ENCODE data around the gene TREX2.

TREX2 gene, protein sequence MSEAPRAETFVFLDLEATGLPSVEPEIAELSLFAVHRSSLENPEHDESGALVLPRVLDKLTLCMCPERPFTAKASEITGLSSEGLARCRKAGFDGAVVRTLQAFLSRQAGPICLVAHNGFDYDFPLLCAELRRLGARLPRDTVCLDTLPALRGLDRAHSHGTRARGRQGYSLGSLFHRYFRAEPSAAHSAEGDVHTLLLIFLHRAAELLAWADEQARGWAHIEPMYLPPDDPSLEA

DNA sequence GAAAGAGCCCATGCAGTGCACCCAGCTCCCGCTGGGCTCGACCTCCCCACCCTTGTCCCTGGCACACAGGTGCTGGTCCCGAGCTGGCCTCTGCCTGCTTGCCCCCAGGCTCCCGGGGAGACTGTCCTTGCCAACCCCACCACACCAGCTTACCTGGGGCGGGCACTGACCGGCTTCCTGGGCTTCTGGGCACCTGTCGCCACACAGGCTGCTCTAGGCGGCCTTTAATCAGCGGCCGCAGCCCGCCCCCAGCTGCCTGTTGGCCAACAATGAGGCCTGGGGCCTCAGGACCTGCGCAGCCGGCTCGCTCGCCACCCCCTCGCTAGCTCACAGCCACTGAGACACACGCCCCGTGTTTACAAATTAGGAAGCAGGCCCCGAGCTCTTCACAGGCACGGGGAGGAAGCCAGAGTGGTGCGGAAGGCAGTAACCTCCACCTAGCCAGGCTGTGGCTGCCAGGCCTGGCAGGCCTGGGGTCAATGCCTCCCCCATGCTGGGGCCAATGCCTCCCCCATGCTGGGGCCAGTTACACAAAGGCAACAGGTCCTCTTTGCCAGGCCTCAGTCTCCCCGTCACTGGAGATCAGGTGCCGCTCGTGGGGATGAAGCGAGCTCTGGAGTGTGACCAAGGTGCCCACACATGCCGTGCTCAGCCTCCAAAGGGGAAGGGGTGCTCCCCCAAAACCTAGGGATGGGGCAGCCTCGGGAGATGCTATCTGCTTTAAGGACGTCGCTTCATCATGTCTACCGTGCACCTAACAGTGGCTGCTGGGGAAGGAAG lies at the start of gene TREX2:
Gene TREX2 (minus strand): TSS at position 201 of the 780 bp plus-strand sequence. CDS start 626 bp downstream, outside the sequence.
- DNase-seq, result no peak

DNA sequence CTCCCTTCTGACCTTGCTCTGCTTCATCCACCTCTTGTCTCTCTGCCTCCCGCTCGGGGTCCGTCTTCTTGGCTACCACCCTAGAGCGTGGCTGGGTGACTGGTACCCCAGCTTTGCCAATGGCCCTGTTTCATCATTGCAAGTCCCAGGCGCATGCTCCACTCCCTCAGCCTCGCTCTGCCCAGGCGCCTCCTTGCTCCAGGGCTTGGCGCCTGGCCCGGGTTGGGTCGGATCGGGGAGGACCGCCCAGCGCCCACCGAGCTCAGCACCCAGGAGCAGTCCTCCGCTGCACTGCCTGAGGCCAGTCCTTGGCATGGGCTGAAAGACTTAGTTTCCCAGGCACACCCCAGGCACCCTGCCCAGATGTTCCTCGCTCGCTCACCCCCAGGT lies 49.5 kb upstream of the TREX2 start:
- DNase-seq, result no peak

DNA sequence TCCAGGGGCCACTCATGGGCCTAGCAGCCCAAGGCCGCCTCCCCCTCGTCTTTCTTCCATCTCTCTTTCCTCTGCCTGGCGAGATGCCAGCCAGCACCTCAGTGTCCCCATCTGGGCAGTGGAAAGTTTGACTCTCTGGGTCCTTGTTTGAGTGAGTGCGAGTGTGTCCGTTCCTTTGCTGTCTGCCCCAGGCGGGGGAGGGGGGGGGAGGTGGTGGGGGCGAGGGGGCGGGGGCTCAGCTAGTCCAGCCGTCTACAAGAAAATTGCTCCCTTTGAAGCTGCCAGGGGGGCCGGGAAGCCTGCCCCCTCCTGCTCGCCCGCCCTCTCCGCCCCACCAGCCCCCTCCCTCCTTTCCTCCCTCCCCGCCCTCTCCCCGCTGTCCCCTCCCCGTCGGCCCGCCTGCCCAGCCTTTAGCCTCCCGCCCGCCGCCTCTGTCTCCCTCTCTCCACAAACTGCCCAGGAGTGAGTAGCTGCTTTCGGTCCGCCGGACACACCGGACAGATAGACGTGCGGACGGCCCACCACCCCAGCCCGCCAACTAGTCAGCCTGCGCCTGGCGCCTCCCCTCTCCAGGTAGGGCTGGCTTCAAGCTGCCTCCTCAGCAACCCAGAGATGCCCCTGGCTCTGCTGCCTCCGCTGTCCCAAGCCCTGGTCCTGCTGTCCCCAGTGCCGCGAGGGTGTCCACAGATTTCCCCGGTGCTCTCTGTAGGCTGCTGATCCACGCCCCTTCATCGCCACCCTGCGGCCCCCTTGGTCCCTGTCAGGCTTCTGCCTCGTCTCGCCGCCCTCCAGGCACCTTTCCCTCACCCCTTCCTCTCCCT lies 48.9 kb upstream of the TREX2 start, which contains the start of gene BGN:
Gene BGN (plus strand): TSS at position 440 of the 821 bp plus-strand sequence. CDS start 9,652 bp downstream, outside the sequence.
- no peak for DNase-seq

DNA sequence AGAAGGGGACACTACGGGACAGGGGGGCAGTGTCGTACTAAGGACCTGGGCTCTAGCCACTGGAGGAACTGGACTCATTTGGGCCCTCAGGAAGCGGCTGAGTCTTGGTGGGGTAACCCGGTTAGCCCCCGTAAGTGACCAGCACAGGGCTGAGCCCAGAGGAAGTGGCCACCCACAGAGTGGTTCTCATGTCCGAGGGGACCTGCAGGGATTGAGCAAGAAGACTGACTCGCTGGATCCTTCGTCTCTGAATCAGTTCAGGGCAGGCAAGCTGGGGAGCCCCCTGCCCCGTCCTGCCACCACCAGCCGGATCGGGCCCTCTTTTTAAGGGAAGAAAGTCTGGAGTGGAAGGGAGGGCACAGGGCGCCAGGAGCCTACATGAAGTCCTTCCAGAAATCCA lies 48.2 kb upstream of the TREX2 start:
- DNase-seq, result no peak

DNA sequence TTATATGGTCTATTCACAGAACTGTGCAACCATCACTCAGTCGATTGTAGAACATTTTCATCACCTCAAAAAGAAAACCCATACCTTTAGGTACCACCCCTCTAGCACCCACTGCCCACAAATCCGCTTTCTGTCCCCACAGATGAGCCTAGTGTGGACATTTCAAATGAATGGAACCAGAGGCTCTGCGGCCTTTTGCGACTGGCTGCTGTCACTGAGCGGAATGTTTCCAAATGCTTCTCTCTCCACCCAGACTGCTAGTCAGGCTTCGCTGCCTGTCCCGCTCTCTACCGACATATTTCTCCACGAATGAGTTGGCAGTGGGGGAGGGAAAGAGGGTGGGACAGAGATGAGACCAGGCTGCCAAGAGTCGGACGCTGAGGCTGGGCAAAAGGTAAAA lies 47.2 kb upstream of the TREX2 start:
- no peak for DNase-seq

DNA sequence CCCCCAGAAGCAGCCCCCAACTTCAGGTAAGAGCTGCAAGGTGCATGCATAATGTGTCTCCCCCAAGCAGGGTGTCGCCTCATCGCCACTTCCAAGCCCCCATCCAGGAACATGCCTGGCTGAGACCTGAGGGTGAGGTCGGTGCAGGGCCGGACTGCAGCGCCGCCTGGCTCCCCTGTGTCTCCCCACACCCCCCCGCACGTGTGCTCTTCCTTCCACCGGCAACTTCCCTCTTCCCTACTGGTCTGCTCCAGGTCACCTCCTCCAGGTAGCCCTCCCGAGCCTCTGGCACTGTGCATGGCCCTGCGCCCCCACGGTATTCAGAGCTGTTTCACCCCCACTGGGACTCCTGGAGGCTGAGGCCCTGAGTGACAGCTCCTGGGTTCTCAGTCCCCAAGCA lies 46.7 kb upstream of the TREX2 start:
- DNase-seq, result no peak

DNA sequence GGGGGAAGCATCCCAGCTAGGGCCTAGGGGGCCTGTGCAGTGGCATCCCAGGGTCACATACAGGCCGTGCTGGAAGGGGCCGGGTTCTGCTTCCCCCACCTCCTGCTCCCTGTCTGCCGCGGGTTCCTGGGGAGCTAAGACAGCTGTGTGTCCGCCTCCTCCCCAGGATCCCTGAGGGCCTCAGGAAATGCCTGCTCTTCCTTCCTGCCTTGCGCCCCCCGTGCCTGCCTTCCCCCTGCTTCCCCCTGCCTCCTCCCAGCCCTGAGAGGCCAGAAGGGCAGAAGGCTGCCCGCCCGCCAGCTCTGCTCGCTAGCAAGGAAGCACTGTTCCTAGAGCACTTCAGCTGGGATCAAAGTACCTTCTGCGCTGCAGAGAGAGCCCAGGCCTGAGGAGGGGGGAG lies 46.1 kb upstream of the TREX2 start:
- DNase-seq, result no peak

DNA sequence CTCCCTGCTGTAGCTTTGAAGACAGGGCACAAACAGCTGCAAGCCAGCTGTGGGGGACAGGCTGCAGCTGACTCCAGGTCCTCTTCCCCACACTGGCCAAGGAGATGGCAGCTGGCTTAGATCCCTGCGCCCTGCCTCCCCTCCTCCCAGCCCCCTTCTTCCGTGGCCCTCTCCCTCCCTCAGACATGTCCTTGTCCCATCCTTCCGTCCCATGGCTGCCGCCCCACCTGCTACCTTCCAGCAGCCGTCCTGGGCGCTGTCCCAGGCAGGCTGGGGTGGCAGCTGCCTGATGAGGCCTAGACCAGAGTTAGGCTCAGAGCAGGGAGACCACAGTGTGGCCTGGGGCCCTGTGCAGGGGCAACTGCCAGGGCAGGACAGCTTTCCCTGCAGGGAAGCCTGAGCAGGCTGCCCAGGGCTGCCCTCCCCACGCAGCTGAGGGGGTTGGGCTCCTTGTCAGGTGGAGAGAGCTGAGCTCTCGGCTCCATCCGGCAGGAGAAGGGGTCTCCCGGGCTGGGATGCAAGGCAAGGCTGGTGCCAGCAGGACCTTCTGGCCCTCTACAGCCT lies 45.6 kb upstream of the TREX2 start:
- no peak for DNase-seq

DNA sequence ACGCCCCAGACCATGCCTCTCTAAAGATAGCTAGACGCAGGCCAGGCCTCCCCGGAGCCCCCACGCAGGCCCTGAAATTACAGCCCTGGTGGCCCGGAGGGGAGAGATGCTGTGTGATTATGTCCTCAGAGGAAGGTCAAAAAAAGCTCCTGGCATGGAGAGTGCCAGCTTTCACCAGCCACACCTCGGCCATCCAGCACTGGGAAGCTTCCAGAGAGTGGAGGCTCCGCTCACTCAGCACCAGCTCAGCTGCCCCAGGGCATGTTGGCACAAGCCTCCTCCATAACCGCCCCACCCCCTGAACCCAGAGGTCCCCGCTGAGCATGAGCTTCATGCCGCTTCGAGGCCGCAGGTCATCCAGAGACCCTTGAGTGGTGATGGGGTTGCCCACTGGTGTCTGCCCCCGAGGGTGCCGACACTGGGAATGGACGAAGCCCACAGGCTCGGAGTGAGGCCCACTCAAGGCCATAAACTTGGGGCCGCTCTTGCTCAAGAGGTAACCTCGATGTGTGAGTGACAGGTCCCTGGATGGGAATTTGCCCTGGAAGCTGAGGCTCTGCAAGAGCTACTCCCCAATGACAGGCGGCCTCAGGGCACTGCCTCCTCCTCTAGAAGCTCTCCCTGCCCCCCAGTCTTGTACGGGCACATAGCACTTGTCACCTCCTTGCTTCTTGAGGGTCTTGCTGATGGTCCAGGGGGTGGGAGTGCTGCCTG lies 44.5 kb upstream of the TREX2 start:
- DNase-seq, result no peak

DNA sequence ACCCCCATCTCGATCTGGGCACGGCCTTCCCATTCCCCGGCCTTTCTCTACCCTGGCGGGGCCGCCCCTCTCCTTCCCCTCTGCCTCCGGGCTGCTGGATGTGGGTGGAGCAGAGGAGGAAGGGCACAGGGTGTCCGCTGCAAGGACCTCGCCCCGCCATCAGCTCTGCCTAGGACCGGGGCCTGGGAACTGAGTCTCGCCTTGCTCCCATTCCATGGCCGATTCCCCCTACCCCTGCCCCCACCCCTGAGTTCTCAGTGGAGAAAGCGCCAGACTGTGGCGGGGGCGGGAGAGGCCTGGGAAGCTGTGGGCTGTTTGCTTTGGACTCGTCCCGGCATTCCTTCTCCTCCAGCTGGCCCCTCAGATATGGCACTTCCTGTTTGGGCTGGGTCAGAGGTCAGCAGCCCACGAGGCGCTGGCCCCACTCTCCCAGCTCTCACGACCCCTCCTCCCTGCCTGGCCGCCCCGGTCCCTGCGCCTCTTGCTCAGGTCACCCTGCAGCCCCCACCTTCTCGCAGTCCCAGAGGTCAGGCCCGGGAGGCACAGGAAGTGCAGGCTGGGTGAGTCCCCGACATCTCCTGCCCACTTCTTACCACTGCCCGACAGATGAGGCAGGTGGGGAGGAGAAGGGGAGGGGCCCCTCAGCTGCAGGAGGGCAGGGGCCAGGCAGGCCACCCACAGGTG lies 42.5 kb upstream of the TREX2 start:
- no peak for DNase-seq

DNA sequence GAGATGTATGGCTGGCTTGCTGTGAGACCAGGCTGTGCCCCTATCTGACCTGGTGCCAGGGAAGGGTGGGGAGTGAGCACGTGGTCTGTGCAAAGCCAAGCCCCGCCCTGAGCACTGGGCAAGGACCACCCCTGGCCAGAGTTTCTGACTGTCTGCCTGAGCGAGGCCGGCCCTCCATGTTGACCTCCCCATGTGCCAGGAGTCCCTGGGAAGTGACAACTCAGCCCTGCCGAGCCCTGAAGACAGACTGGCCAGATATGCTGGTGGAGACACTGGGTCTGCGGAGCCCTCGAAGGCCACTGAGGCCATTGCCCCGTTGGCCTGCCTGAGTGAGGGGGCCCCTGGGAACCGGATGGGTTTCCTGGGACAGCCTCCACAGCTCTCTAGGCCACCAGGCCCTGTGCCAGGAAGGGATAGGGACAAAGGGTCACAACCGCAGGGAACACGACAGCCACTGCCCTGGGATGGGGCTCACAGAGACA lies 41.8 kb upstream of the TREX2 start:
- no peak for DNase-seq

DNA sequence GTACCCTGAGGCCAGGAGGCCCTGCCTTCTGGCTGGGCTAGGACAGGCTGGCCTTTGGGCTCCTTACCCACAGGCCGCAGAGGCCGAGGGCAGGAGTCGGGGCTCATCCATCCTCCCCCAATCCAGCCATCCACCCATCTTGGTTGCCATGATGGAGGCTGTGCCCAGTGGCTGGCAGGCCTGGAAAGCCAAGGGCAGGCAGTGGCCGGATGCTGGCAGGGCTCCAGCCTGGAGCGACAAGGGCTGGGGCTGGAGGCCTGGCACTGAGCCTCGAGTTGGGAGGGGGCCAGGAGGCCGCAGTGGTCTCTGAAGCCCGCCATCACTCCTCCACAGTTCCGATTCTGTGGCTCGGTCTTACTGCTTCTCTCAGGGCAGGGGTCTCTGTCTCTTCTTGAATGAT lies 40.3 kb upstream of the TREX2 start:
- no peak for DNase-seq

DNA sequence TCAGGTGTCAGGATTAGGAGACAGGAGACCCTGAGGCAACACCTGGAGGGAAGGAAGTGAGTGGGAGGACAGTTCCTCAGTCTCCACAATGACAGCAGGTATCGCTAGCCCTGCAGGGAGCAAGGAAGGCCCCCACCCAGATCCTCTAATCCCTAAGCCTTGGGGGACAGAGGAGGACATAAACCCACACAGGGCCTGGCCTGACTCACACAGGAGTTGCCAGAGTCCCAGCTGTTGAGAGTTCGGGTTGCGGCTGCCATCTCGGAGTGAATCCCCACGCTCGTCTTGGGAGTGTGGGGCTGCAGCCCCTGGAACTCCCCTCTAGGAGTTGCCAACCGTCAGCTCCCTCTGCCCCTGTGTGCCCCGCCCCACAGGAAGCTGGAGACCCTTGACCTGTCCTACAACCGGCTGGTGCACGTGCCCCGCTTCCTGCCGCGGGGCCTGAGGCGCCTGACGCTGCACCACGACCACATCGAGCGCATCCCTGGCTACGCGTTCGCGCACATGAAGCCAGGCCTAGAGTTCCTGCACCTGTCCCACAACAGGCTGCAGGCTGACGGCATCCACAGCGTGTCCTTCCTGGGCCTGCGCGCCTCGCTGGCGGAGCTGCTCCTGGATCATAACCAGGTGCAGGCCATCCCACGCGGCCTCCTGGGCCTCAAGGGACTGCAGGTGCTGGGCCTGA lies 39.7 kb upstream of the TREX2 start:
- no peak for DNase-seq

DNA sequence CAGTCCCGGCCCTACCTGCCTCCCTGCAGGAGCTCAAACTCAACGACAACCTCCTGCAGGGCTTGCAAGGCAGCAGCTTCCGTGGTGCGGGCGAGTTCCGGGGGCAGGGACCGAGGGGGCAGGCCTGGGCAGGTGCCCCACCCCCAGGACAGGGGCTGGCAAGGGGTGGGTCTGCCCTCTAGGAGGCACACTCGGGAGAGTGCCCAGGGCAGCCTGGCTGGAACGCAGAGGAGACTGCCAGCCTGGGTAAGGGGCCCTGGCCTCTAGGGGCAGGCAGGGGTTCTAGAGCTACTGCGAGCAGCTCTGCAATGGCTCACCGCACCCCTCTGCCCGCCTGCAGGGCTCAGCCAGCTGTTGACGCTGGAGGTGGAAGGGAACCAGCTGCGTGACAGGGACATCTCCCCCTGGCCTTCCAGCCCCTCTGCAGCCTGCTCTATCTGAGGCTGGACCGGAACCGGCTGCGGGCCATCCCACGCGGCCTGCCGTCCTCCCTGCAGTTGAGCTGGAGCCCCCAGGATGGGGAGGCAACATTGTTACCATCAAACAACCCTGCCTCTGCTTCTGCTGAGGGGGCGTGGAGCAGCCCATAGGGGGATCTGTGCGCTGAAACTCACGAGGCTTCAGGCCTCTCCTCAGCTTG lies 36.6 kb upstream of the TREX2 start:
- no peak for DNase-seq

DNA sequence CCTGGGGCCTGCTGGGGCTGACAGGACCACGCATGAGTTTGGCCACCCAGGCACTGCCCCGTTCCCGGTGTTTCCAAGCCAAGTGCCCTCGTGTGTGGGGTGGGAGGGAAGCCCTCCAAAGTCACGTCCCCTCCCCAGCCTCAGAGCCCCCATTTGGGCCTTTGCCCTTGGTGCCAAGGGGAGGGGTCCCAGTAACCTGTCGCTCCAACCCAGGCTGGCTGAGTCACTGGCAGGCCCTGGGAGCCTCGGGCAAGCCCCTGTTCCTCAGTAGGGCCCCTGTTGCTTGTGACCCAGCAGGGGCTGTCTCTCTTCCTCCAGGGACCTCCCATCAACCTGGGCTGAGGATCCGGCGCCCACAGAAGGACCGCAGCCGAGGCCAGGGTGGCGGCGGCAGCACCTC lies 35.2 kb upstream of the TREX2 start:
- DNase-seq, result no peak

DNA sequence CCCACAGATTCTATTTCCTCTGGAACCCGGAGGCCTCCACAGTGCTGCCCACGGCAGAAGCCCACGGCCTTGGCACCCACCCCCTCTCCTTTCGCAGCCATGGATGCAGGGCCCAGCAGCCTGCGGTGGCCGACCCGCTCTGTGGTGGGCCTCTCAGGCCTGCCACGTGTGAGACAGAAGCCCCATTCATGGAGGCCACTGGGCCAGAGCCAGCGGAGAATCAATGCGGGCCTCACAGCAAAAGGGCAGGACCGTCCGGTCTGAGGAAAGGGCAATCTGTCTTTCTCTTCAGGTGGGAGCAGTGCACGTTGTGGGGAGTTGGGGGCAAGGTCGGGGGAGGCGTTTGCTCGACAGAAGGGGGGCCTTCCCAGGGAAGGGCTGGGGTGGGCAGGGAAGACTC lies 32.9 kb upstream of the TREX2 start:
- DNase-seq, result no peak

DNA sequence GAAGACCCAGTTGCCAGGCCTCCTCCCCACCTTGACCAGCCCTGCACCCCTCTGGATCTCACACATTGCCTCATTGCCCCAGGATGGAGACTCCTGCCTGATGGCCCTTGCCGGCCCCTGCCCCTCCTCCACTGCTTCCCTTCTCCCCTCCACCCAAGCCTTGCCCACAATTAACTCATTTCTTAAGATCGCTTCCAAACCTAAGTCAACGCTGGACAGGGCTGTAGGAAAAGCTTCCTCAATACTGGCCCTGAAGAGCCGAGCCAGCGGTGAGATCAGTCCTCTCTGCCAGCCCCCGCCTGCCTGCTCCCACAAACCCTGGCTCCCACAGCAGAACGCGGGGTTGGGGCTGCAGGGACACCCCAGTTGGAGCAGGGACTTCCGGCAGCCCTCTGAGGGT lies 32.0 kb upstream of the TREX2 start:
- DNase-seq, result no peak

DNA sequence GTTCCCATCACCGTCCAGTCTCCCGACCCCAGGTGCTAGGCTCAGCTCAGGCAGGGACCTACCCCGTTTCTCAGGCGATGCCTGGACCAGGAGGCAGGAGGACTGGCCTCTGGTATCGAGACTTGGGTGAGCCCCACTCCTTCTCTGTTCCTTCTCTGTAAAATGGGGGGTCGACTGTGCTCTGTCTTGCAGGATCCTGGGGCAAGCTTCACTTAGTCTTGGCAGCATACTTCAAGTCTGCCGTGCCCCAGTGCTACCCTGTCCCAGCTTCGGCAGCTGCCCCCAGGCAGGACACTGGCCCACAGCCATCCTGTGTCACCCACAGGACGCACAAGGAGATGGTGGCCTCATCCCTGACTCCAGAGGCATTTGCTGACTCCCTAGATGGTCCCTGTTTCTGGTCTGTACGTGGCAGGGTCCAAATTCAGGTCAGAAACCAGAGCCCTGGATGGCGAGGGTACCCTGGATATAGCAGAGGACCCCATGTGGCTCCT lies 31.6 kb upstream of the TREX2 start:
- no peak for DNase-seq

DNA sequence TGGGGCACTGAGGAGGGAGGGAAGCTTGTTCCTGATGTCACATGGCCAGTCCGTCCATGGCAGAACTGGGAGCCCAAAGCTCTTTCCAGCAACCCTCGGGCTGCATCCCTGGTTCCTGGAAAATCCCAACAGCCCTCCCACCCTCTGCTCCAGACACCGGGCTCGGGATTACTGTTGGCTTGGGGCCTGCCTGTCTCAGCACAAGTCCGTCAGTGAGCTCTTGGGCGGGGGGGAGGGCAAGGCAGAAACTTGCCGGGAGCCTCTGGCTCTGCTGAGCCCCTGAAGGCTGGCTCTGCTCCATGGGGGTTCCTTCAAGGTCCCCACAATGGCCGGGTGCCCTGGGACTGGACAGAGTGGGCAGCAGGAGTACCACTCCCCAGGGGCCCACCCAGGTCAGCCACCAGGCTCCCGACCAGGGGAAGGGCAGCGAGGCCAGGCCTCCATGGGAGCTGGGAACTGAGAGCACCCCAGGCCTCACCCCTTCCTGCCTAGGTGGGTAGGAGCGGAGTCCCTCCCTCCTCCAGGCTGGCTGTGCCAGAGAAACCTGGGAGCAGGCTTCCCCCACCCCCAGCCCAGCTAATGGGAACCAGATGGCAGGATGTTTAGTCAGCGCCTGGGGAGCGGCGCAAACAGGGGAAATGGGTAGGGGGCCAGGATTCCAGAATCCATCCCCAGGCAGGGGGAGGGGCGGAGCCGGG lies 31.0 kb upstream of the TREX2 start:
- no peak for DNase-seq

DNA sequence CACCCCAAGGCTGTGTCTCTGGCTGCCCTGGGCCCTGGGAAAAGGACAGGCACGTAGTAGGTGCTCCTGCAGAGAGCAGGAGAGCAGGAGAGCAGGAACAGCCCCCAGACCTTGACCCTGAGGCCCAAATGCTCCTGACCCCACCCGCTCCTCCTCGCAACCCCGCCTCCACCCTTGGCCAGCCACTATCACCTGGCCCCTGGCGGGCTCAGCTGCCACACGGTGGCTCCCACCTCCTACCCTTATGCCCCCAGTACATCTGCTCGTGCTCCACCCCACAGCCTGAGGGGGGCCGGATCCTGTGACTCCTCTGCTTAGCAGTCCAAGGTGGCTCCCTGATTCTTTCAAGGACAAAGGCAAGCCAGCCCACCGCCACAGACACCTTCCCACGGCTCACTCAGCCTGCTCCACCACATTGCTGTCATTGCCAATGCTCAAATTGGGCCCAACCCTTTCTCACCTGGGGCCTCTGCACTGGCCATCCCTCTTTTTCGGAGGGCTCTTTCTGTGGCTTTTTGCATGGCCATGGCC lies 30.0 kb upstream of the TREX2 start:
- no peak for DNase-seq

Measured in GF-D8 (cell line).